GM12878 (cell line): ENCODE data around the gene HES2. TPM values are rescaled to one million over a fixed set of nuclear protein-coding genes. Genes with fewer than 3 reads are reported as not detected.
A peak's percentile ranks its signal among the peaks of the same experiment; 100 is the strongest.

Experiments
- ATAC-seq: fragments of 200-7000 bp; cut with Tn5 transposase; 3 replicates; pipeline ENCODE4 v1.9.1; 2020; ENCODE audit warnings: mild to moderate bottlenecking, moderate library complexity
- BruUV-seq: library from RNA; stranded (reverse); fragments of 400-500 nt; replicated peaks from 2 replicates; lab custom pipeline; 2021; lab: Mats Ljungman, UMichigan
- CTCF ChIA-PET: fragments of 300-600 bp; sonication (Branson Sonifier 250); formaldehyde crosslinking; extraction: SDS; loops from one replicate; lab custom pipeline; 2021; ENCODE audit warnings: inconsistent platforms; lab: Yijun Ruan, JAX
- POLR2A ChIA-PET: fragments of 350-600 bp; formaldehyde crosslinking; extraction: SDS; loops from one replicate; lab custom pipeline; 2021; ENCODE audit warnings: inconsistent platforms; lab: Charles Lee
- RAD21 ChIA-PET: fragments of 300-600 bp; sonication (Branson Sonifier 250); formaldehyde crosslinking; loops from one replicate; lab custom pipeline; 2023; ENCODE audit warnings: antibody characterized with exemption; ENCODE audit not compliant: unreplicated experiment; lab: Charles Lee
- SMC1A ChIA-PET: fragments of 300-600 bp; sonication (Branson Sonifier 250); formaldehyde crosslinking; loops from one replicate; lab custom pipeline; 2023; ENCODE audit not compliant: unreplicated experiment, uncharacterized antibody; lab: Charles Lee
- DNase-seq: peaks from one replicate; pipeline ENCODE4 v3.0.0-alpha.2; 2011; ENCODE audit warnings: low read depth, low spot score
- FAIRE-seq: peaks from 3 replicates; lab custom pipeline; 2011; peaks lifted over from hg19 to GRCh38; lab: Jason Lieb, UNC
- H2AFZ ChIP-seq: 2 replicates; pipeline ENCODE4 v1.6.0; 2011; ENCODE audit warnings: low read depth, low read length, control low read depth; ENCODE audit not compliant: control insufficient read depth
- H3K27ac ChIP-seq: 2 replicates; pipeline ENCODE4 v1.5.1; 2011; ENCODE audit warnings: control low read depth; ENCODE audit not compliant: control insufficient read depth, insufficient read depth
- H3K27me3 ChIP-seq, 2 experiments: replicated peaks in 1 of 2; 2 replicates each; pipeline versions ENCODE4 v1.6.0 to v1.6.1; 2011; ENCODE audit warnings: low read length in 1 of 2; ENCODE audit not compliant: control insufficient read depth in 2 of 2, insufficient read depth in 2 of 2
- H3K36me3 ChIP-seq, 2 experiments: 2 replicates each; pipeline ENCODE4 v1.5.1; 2011; ENCODE audit warnings: low read length in 1 of 2; ENCODE audit not compliant: control insufficient read depth in 2 of 2, insufficient read depth in 2 of 2
- H3K4me1 ChIP-seq: 2 replicates; pipeline ENCODE4 v1.6.1; 2011; ENCODE audit warnings: mild to moderate bottlenecking, low read length, moderate library complexity, mixed read lengths; ENCODE audit not compliant: control insufficient read depth, insufficient read depth
- H3K4me2 ChIP-seq: 2 replicates; pipeline ENCODE4 v1.6.0; 2011; ENCODE audit warnings: control low read depth; ENCODE audit not compliant: control insufficient read depth, insufficient read depth
- H3K4me3 ChIP-seq: fragments of 200-600 bp; sonication (generic); 2 replicates; pipeline ENCODE4 v1.5.1; 2016
- H3K79me2 ChIP-seq: 2 replicates; pipeline ENCODE4 v1.6.0; 2011; ENCODE audit warnings: low read length; ENCODE audit not compliant: control insufficient read depth, insufficient read depth
- H3K9ac ChIP-seq: 2 replicates; pipeline ENCODE4 v1.8.0; 2011; ENCODE audit warnings: low read length, control low read depth, mixed read lengths; ENCODE audit not compliant: control insufficient read depth, insufficient read depth
- H3K9me3 ChIP-seq: replicated peaks from 3 replicates; pipeline ENCODE4 v1.5.1; 2011; ENCODE audit warnings: mild to moderate bottlenecking, low read length; ENCODE audit not compliant: control insufficient read depth, insufficient read depth
- H4K20me1 ChIP-seq: 2 replicates; pipeline ENCODE4 v1.6.0; 2011; ENCODE audit not compliant: control insufficient read depth, insufficient read depth
- BACH1 ChIP-seq: fragments of 450-650 bp; IDR thresholded peaks from 2 replicates; pipeline ENCODE4 v1.6.1; 2017; ENCODE audit warnings: mild to moderate bottlenecking, borderline replicate concordance
- E2F4 ChIP-seq: IDR thresholded peaks from 2 replicates; pipeline ENCODE4 v1.6.1; 2012; ENCODE audit warnings: low read depth, low read length, improper control_type of control experiment
- GATAD2B ChIP-seq: fragments of 450-650 bp; conservative IDR thresholded peaks from 2 replicates; pipeline ENCODE4 v1.6.1; 2017; ENCODE audit warnings: low read depth, mild to moderate bottlenecking, moderate library complexity
- MEF2A ChIP-seq: IDR thresholded peaks from 2 replicates; pipeline ENCODE4 v1.6.1; 2011; ENCODE audit warnings: low read depth, mild to moderate bottlenecking, low read length, moderate library complexity; ENCODE audit not compliant: insufficient read depth
- MTA2 ChIP-seq: fragments of 450-650 bp; IDR thresholded peaks from 2 replicates; pipeline ENCODE4 v1.6.1; 2016; ENCODE audit warnings: low read depth, mild to moderate bottlenecking, moderate library complexity
- NBN ChIP-seq: fragments of 450-650 bp; IDR thresholded peaks from 2 replicates; pipeline ENCODE4 v1.6.1; 2016
- RAD51 ChIP-seq: fragments of 450-650 bp; IDR thresholded peaks from 2 replicates; pipeline ENCODE4 v1.6.1; 2016; ENCODE audit warnings: moderate library complexity, mild to moderate bottlenecking, inconsistent platforms
- SP1 ChIP-seq: IDR thresholded peaks from one replicate; pipeline ENCODE4 v1.6.1; 2011; ENCODE audit warnings: low read depth, low read length
- USF1 ChIP-seq: IDR thresholded peaks from 2 replicates; pipeline ENCODE4 v1.6.1; 2011; ENCODE audit warnings: borderline replicate concordance, low read depth, mild to moderate bottlenecking, moderate library complexity, mixed read lengths, low read length; ENCODE audit not compliant: insufficient read depth; ENCODE audit errors: extremely low read length
- ZNF274 ChIP-seq: IDR thresholded peaks from one replicate; pipeline ENCODE4 v1.8.0; 2011; ENCODE audit not compliant: insufficient read length, insufficient read depth
- WGBS: methylation state at CpG from one replicate; pipeline ENCODE4 v1.1.6; 2016; ENCODE audit warnings: low lambda C conversion rate; ENCODE audit not compliant: insufficient replicate concordance, insufficient coverage; ENCODE audit errors: missing lambda C conversion rate; 5-methylcytosine and 5-hydroxymethylcytosine counted together
- in situ Hi-C: fragments of 300-500 bp; cut with MboI; formaldehyde crosslinking; loops from 9 replicates; pipeline ENCODE4 v1.14.3; 2018; ENCODE audit warnings: mixed read lengths
- intact Hi-C: fragments of 100-400 bp; cut with micrococcal nuclease; formaldehyde crosslinking; loops from one replicate; pipeline ENCODE4 v1.14.2; 2022; ENCODE audit not compliant: unreplicated experiment
- polyA plus RNA-seq, 11 experiments: library from polyadenylated mRNA; depleted of rRNA in 4 of 11; unstranded in 6 of 11; stranded (reverse) in 5 of 11; fragments of >200 nt; fragmentation: Nextera tagmentation in 4 of 11; fragmentation: Illumina TruSeq in 1 of 11; extraction: Ambion mirVana in 4 of 11; extraction: Trizol in 1 of 11; gene quantifications; 1 replicate in 1 of 11; 2 replicates in 10 of 11; pipeline versions ENCODE4 v1.2.1 to v1.2.3, GENCODE V29; 2011 to 2016; ENCODE audit warnings: inconsistent platforms in 2 of 11, missing spikeins in 2 of 11, low read depth in 1 of 11
- total RNA-seq, 4 experiments: library from RNA; depleted of rRNA in 3 of 4; stranded (reverse); fragments of >200 nt in 3 of 4; fragmentation: Illumina TruSeq in 1 of 4; extraction: Trizol in 1 of 4; gene quantifications; 2 replicates each; pipeline versions ENCODE4 v1.2.1 to v1.2.3, GENCODE V29; 2013 to 2021
- TF ChIP-seq, protein P1 (sequence below): fragments of 450-650 bp; IDR thresholded peaks from 2 replicates; pipeline ENCODE4 v1.6.1; 2016; ENCODE audit warnings: mild to moderate bottlenecking, moderate library complexity, borderline replicate concordance
- TF ChIP-seq, protein P2 (sequence below): fragments of 450-650 bp; formaldehyde crosslinking; IDR thresholded peaks from 2 replicates; pipeline ENCODE4 v1.4.0; 2022; ENCODE audit warnings: mild to moderate bottlenecking, moderate library complexity

HES2 gene
- total and polyA plus RNA-seq, 10 of the 15 experiments (the other 5 are each of a cell fraction or from before 2014, with no cell fraction given), result 0.13 to 2.0 (median 0.26) TPM

DNA sequence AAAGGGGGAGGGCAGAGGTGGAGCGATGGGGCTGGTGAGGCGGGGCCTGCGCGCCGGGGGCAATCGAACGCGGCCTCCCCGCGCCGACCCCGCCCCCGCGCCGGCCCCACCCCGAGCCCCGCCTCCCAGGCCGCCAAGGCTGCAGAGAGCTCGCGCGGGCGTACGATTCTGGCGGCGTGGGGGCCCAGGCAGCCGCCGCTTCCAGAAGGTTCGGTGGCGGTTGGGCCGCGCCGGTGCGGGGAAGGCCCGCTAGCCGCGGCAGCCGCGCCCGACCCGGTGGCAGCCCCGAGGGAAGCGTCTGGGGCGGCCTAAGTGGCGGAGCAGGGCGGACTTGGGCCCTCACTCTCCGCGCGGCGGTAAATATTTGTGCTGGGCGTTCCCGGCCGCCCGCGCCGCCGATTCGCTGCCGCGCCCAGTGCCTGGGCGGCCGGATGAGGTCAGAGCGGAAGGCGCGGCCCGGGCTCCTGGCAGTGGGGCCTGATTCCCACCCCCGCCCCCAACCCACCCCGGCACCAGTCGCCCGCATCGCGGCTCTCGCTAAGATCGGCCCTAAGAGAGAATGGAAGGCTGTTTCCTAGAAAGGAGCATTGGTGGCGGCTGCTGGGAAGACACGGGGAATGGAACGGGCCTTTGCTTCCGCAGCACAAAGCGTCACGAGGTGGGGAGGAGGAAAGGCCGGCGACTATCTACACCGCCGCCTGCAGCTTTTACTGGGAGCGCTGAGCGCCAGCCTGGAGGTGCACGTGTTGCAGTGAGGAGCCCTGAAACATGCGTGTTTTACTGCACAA is 26.1 kb downstream of the HES2 start, which contains the start of gene ACOT7:
TSS of gene ACOT7 (minus strand) at position 368 of the 788 bp plus-strand sequence. CDS start 368 bp downstream, outside the sequence.
- Histone ChIP-seq H3K4me1 (peaks cover 9% of the 10 kb centered on the region), H3K9me3 (no peaks in the 10 kb centered on the region), H3K27me3 (no peaks in the 10 kb centered on the region), H3K79me2 (peaks cover 23% of the 10 kb centered on the region), H3K36me3 (no peaks in the 10 kb centered on the region), H3K9ac (peak within 1 kb of the TSS; percentile 55), H3K4me3 (peak within 1 kb of the TSS; percentile 89), H2AFZ (peak within 1 kb of the TSS; percentile 88), H3K27ac (peak within 1 kb of the TSS; percentile 61), H4K20me1 (no peaks in the 10 kb centered on the region), H3K4me2 (peak within 1 kb of the TSS; percentile 96)
- ChIA-PET RAD21 (interaction anchor here (0.6 to 5.2 kb wide), 11 partner anchors 21 to 192 kb away, joined by 3 to 54 read pairs (median 4); no protein-coding TSS in a partner anchor), CTCF (interaction anchor here (0.7 to 21.2 kb wide), 10 partner anchors 9 to 194 kb away, joined by 3 to 276 read pairs (median 6); partner anchors contain the start of gene RPL22), SMC1A (interaction anchor here (0.6 to 3.8 kb wide), 6 partner anchors 10 to 156 kb away, joined by 3 to 17 read pairs (median 7); no protein-coding TSS in a partner anchor), POLR2A (interaction anchor here (0.6 to 3.7 kb wide), 9 partner anchors 9 to 194 kb away, joined by 3 to 27 read pairs (median 5); no protein-coding TSS in a partner anchor)
- intact Hi-C loops, result loop anchor here (5.0 kb wide), 1 partner anchor 36 kb away; no protein-coding TSS in a partner anchor
- WGBS, result 2% methylated on average over 63 of the region's 87 CpGs
- peak; percentile 57 for FAIRE-seq
- BruUV-seq, result no TSS peak
- peak; percentile 92 for ATAC-seq
- DNase-seq, result peak; percentile 25
- in situ Hi-C loops, result no loop called here
- peak; percentile 64; the same call in 1 of the 2 replicates for TF ChIP-seq BACH1
- TF ChIP-seq, protein P1, sequence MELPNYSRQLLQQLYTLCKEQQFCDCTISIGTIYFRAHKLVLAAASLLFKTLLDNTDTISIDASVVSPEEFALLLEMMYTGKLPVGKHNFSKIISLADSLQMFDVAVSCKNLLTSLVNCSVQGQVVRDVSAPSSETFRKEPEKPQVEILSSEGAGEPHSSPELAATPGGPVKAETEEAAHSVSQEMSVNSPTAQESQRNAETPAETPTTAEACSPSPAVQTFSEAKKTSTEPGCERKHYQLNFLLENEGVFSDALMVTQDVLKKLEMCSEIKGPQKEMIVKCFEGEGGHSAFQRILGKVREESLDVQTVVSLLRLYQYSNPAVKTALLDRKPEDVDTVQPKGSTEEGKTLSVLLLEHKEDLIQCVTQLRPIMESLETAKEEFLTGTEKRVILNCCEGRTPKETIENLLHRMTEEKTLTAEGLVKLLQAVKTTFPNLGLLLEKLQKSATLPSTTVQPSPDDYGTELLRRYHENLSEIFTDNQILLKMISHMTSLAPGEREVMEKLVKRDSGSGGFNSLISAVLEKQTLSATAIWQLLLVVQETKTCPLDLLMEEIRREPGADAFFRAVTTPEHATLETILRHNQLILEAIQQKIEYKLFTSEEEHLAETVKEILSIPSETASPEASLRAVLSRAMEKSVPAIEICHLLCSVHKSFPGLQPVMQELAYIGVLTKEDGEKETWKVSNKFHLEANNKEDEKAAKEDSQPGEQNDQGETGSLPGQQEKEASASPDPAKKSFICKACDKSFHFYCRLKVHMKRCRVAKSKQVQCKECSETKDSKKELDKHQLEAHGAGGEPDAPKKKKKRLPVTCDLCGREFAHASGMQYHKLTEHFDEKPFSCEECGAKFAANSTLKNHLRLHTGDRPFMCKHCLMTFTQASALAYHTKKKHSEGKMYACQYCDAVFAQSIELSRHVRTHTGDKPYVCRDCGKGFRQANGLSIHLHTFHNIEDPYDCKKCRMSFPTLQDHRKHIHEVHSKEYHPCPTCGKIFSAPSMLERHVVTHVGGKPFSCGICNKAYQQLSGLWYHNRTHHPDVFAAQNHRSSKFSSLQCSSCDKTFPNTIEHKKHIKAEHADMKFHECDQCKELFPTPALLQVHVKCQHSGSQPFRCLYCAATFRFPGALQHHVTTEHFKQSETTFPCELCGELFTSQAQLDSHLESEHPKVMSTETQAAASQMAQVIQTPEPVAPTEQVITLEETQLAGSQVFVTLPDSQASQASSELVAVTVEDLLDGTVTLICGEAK, result no peak
- 0 out of 2 replicates have a peak, but pooled peaks have one; percentile 69 for TF ChIP-seq GATAD2B
- no peak for TF ChIP-seq SP1
- TF ChIP-seq, protein P2, sequence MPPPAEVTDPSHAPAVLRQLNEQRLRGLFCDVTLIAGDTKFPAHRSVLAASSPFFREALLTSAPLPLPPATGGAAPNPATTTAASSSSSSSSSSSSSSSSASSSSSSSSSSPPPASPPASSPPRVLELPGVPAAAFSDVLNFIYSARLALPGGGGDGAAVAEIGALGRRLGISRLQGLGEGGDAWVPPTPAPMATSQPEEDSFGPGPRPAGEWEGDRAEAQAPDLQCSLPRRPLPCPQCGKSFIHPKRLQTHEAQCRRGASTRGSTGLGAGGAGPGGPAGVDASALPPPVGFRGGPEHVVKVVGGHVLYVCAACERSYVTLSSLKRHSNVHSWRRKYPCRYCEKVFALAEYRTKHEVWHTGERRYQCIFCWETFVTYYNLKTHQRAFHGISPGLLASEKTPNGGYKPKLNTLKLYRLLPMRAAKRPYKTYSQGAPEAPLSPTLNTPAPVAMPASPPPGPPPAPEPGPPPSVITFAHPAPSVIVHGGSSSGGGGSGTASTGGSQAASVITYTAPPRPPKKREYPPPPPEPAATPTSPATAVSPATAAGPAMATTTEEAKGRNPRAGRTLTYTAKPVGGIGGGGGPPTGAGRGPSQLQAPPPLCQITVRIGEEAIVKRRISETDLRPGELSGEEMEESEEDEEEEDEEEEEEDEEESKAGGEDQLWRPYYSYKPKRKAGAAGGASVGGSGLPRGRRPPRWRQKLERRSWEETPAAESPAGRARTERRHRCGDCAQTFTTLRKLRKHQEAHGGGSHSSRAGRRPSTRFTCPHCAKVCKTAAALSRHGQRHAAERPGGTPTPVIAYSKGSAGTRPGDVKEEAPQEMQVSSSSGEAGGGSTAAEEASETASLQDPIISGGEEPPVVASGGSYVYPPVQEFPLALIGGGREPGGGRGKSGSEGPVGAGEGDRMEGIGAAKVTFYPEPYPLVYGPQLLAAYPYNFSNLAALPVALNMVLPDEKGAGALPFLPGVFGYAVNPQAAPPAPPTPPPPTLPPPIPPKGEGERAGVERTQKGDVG, result no peak
- no peak for TF ChIP-seq ZNF274
- TF ChIP-seq USF1, result peak; percentile 48
- TF ChIP-seq MEF2A, result peak; percentile 9; the same call in 1 of the 2 replicates
- TF ChIP-seq MTA2, result no peak
- TF ChIP-seq NBN, result peak; percentile 34; the same call in 1 of the 2 replicates
- peak; percentile 64; the same call in 1 of the 2 replicates for TF ChIP-seq RAD51
- TF ChIP-seq E2F4, result peak; percentile 61; the same call in 1 of the 2 replicates
